K562 (cell line): ENCODE measurements around the gene UBE2S. TPM values are rescaled to one million over a fixed set of nuclear protein-coding genes. Genes with fewer than 3 reads are reported as not detected.

Experiments used
- BCL6 ChIP-seq: fragments of 250-450 bp; sonication (Bioruptor Pico); IDR thresholded peaks from 2 replicates; pipeline ENCODE4 v1.4.0; 2020
- E2F3 ChIP-seq: fragments of 250-450 bp; sonication (Bioruptor Pico); IDR thresholded peaks from 2 replicates; pipeline ENCODE4 v1.4.0; 2020; ENCODE audit warnings: mild to moderate bottlenecking
- LARP7 ChIP-seq: fragments of 450-650 bp; IDR thresholded peaks from 2 replicates; pipeline ENCODE4 v1.6.1; 2016
- NEUROD1 ChIP-seq: fragments of 150-350 bp; IDR thresholded peaks from 2 replicates; pipeline ENCODE4 v1.6.1; 2014; ENCODE audit warnings: borderline replicate concordance, low read length, low read depth; ENCODE audit not compliant: partially characterized antibody
- NR1H2 ChIP-seq: sonication (generic); formaldehyde crosslinking; IDR thresholded peaks from 2 replicates; pipeline ENCODE4 v1.4.0; 2020; ENCODE audit warnings: mild to moderate bottlenecking, missing genetic modification reagents
- NR2C1 ChIP-seq, 2 experiments: fragments of 450-650 bp; IDR thresholded peaks; 2 replicates each; pipeline ENCODE4 v1.6.1; 2017; ENCODE audit warnings: mild to moderate bottlenecking in 2 of 2, antibody characterized with exemption in 1 of 2, inconsistent platforms in 1 of 2, missing compliant biosample characterization in 1 of 2, missing genetic modification characterization in 1 of 2
- ZBTB1 ChIP-seq: sonication (generic); formaldehyde crosslinking; IDR thresholded peaks from 2 replicates; pipeline ENCODE4 v1.8.1; 2023; ENCODE audit warnings: missing genetic modification reagents, low read depth, mild to moderate bottlenecking, borderline replicate concordance
- ZBTB17 ChIP-seq: fragments of 450-650 bp; formaldehyde crosslinking; IDR thresholded peaks from 2 replicates; pipeline ENCODE4 v1.4.0; 2020; ENCODE audit warnings: mild to moderate bottlenecking
- ZEB2 ChIP-seq: fragments of 450-650 bp; IDR thresholded peaks from 2 replicates; pipeline ENCODE4 v1.6.1; 2016
- ZNF174 ChIP-seq: fragments of 250-450 bp; sonication (Bioruptor Pico); IDR thresholded peaks from 2 replicates; pipeline ENCODE4 v1.4.0; 2020; ENCODE audit warnings: mild to moderate bottlenecking
- ZNF347 ChIP-seq: fragments of 450-650 bp; formaldehyde crosslinking; IDR thresholded peaks from 2 replicates; pipeline ENCODE4 v1.4.0; 2020; ENCODE audit warnings: low read depth, mild to moderate bottlenecking, moderate library complexity
- polyA plus RNA-seq, 8 experiments: library from polyadenylated mRNA; depleted of rRNA in 4 of 8; stranded (reverse) in 5 of 8; unstranded in 3 of 8; fragments of >200 nt; fragmentation: Nextera tagmentation in 2 of 8; fragmentation: Illumina TruSeq in 1 of 8; extraction: Ambion mirVana in 2 of 8; extraction: Trizol in 1 of 8; gene quantifications; 2 replicates each; pipeline versions ENCODE4 v1.2.1 to v1.2.3, GENCODE V29; 2011 to 2014; ENCODE audit warnings: inconsistent platforms in 1 of 8, missing spikeins in 1 of 8
- total RNA-seq, 7 experiments: library from RNA; depleted of rRNA in 6 of 7; stranded (reverse); fragments of >200 nt in 6 of 7; fragmentation: Illumina TruSeq in 2 of 7; extraction: Trizol in 2 of 7; gene quantifications; 2 replicates each; pipeline versions ENCODE4 v1.2.1 to v1.2.3, GENCODE V29; 2011 to 2021; ENCODE audit warnings: low replicate concordance in 1 of 7
- TF ChIP-seq, protein P1 (sequence below), 2 experiments: fragments of 200-800 bp in 1 of 2; sonication (Bioruptor generic) in 1 of 2; sonication (generic) in 1 of 2; formaldehyde crosslinking in 1 of 2; IDR thresholded peaks in 1 of 2; conservative IDR thresholded peaks in 1 of 2; 2 replicates each; pipeline versions ENCODE4 v1.5.0 to v1.6.1; 2016 to 2020; ENCODE audit warnings: missing compliant biosample characterization in 1 of 2, missing genetic modification characterization in 1 of 2, missing genetic modification reagents in 1 of 2
- TF ChIP-seq, protein P2 (sequence below): fragments of 450-650 bp; formaldehyde crosslinking; IDR thresholded peaks from 2 replicates; pipeline ENCODE4 v1.4.0; 2022; ENCODE audit warnings: missing genetic modification characterization
- TF ChIP-seq, protein P3 (sequence below): fragments of 150-350 bp; conservative IDR thresholded peaks from 2 replicates; pipeline ENCODE4 v1.6.1; 2014; ENCODE audit warnings: low read length
- TF ChIP-seq, protein P4 (sequence below), 2 experiments: fragments of 250-450 bp in 1 of 2; fragments of 450-650 bp in 1 of 2; sonication (Bioruptor Pico) in 1 of 2; IDR thresholded peaks; 2 replicates each; pipeline versions ENCODE4 v1.6.1 to v1.8.0; 2016 to 2021; ENCODE audit warnings: mild to moderate bottlenecking in 2 of 2, moderate library complexity in 2 of 2, missing compliant biosample characterization in 1 of 2, missing genetic modification characterization in 1 of 2
- TF ChIP-seq, protein P5 (sequence below): fragments of 200-400 bp; formaldehyde crosslinking; IDR thresholded peaks from 2 replicates; pipeline ENCODE4 v1.6.1; 2017; ENCODE audit warnings: mild to moderate bottlenecking, low read depth, low read length, moderate library complexity

UBE2S gene
- total and polyA plus RNA-seq, 9 of the 15 experiments (the other 6 are each of a cell fraction or from before 2014, with no cell fraction given) = 1.5 to 1,305 (median 157) TPM

DNA sequence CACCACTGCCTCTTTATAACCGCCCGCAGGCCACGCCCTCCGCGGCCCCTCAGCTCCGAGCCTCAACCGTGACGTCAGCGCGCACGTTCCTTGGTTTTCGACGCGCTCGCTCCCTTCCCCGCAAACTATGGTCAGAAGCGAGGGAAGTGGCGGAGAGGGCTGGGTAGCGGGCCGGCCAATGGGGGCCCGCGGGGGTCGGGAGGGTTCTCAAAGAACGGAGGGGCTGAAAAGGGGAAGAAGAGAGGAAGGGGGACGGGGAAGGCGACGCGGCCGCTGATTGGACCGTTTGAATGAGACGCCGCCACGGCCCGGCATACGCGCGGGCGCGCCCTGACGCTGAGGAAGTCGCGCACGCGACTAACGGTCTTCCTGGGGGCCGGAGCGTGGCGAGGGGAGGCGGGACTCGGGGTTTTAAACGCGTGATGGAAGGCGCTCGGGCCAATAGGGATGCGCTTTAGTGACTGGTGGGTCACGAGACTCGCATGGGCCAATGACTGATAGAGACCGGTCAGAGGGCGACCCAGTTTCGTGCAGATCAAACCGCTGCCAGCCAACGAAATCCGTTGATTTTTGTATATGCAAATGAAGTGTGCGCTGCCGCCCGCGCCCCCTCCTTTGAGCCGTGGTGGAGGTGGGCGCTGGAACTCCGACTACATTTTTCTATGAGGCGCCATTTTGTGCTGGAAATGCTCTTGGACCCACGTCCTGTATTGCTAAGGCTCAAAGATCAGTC, 378 bp upstream of the UBE2S start (continued):
- TF ChIP-seq, protein P1, sequence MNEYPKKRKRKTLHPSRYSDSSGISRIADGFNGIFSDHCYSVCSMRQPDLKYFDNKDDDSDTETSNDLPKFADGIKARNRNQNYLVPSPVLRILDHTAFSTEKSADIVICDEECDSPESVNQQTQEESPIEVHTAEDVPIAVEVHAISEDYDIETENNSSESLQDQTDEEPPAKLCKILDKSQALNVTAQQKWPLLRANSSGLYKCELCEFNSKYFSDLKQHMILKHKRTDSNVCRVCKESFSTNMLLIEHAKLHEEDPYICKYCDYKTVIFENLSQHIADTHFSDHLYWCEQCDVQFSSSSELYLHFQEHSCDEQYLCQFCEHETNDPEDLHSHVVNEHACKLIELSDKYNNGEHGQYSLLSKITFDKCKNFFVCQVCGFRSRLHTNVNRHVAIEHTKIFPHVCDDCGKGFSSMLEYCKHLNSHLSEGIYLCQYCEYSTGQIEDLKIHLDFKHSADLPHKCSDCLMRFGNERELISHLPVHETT (CRISPR knock-in tag; conservative IDR thresholded peaks at IDR 0.05 in 1 of 2, IDR thresholded peaks at IDR 0.05 in 1 of 2) = peak in 1 of 2 experiments; percentile 57; a peak in 1 of 4 replicates
- no peak for TF ChIP-seq ZNF347
- peak; percentile 88; the same call in 1 of the 2 replicates for TF ChIP-seq NR1H2 (CRISPR knock-in tag)
- TF ChIP-seq, protein P2, sequence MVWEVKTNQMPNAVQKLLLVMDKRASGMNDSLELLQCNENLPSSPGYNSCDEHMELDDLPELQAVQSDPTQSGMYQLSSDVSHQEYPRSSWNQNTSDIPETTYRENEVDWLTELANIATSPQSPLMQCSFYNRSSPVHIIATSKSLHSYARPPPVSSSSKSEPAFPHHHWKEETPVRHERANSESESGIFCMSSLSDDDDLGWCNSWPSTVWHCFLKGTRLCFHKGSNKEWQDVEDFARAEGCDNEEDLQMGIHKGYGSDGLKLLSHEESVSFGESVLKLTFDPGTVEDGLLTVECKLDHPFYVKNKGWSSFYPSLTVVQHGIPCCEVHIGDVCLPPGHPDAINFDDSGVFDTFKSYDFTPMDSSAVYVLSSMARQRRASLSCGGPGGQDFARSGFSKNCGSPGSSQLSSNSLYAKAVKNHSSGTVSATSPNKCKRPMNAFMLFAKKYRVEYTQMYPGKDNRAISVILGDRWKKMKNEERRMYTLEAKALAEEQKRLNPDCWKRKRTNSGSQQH (CRISPR knock-in tag) = peak; percentile 81; the same call in 1 of the 2 replicates
- TF ChIP-seq ZBTB1 (CRISPR knock-in tag) = peak; percentile 33; the same call in 1 of the 2 replicates
- TF ChIP-seq, protein P3, sequence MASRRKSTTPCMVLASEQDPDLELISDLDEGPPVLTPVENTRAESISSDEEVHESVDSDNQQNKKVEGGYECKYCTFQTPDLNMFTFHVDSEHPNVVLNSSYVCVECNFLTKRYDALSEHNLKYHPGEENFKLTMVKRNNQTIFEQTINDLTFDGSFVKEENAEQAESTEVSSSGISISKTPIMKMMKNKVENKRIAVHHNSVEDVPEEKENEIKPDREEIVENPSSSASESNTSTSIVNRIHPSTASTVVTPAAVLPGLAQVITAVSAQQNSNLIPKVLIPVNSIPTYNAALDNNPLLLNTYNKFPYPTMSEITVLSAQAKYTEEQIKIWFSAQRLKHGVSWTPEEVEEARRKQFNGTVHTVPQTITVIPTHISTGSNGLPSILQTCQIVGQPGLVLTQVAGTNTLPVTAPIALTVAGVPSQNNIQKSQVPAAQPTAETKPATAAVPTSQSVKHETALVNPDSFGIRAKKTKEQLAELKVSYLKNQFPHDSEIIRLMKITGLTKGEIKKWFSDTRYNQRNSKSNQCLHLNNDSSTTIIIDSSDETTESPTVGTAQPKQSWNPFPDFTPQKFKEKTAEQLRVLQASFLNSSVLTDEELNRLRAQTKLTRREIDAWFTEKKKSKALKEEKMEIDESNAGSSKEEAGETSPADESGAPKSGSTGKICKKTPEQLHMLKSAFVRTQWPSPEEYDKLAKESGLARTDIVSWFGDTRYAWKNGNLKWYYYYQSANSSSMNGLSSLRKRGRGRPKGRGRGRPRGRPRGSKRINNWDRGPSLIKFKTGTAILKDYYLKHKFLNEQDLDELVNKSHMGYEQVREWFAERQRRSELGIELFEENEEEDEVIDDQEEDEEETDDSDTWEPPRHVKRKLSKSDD = no peak
- no peak for TF ChIP-seq NR2C1 (IDR thresholded peaks at IDR 0.05)
- 0 out of 2 replicates have a peak, but pooled peaks have one; percentile 17 for TF ChIP-seq NR2C1 (tag; IDR thresholded peaks at IDR 0.05)
- TF ChIP-seq ZEB2 = no peak
- peak; percentile 75; the same call in 1 of the 2 replicates for TF ChIP-seq ZBTB17 (CRISPR knock-in tag)
- TF ChIP-seq LARP7 = no peak
- TF ChIP-seq, protein P4, sequence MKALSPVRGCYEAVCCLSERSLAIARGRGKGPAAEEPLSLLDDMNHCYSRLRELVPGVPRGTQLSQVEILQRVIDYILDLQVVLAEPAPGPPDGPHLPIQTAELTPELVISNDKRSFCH (CRISPR knock-in tag; IDR thresholded peaks at IDR 0.05) = no peak
- TF ChIP-seq, protein P4 (tag; IDR thresholded peaks at IDR 0.05) = no peak
- TF ChIP-seq NEUROD1 = peak; percentile 74
- peak; percentile 32; the same call in 1 of the 2 replicates for TF ChIP-seq E2F3 (CRISPR knock-in tag)
- TF ChIP-seq, protein P5, sequence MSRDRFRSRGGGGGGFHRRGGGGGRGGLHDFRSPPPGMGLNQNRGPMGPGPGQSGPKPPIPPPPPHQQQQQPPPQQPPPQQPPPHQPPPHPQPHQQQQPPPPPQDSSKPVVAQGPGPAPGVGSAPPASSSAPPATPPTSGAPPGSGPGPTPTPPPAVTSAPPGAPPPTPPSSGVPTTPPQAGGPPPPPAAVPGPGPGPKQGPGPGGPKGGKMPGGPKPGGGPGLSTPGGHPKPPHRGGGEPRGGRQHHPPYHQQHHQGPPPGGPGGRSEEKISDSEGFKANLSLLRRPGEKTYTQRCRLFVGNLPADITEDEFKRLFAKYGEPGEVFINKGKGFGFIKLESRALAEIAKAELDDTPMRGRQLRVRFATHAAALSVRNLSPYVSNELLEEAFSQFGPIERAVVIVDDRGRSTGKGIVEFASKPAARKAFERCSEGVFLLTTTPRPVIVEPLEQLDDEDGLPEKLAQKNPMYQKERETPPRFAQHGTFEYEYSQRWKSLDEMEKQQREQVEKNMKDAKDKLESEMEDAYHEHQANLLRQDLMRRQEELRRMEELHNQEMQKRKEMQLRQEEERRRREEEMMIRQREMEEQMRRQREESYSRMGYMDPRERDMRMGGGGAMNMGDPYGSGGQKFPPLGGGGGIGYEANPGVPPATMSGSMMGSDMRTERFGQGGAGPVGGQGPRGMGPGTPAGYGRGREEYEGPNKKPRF = no peak
- no peak for TF ChIP-seq BCL6 (CRISPR knock-in tag)
- no peak for TF ChIP-seq ZNF174 (CRISPR knock-in tag)
